Skeletal muscle cell (primary cell): ENCODE measurements around the gene TRIM59.

Experiments used
- DNase-seq: peaks from one replicate; pipeline ENCODE4 v3.0.0-alpha.2; 2010; ENCODE audit warnings: low read depth
- H3K4me3 ChIP-seq: 2 replicates; pipeline ENCODE4 v1.5.1; 2011; ENCODE audit warnings: low read depth, mild to moderate bottlenecking, control low read depth, low read length, moderate library complexity

The TRIM59 gene

GRCh38 chr3:160449636-160450598 is at the start of gene TRIM59:
TRIM59 (minus strand) TSS chr3:160449786; CDS start chr3:160439183, 10,603 bp downstream.
- peak; percentile 88 for DNase-seq
- peak within 1 kb of the TSS; percentile 72 for H3K4me3 ChIP-seq

- H3K4me3 ChIP-seq = no peak overlapping the region
- DNase-seq = no peak
Observed at GRCh38 chr3:160498202-160498601, 48.6 kb upstream of the TRIM59 start.

- H3K4me3 ChIP-seq = no peak overlapping the region
- no peak for DNase-seq
Observed at GRCh38 chr3:160490166-160490565, 40.6 kb upstream of the TRIM59 start.

- H3K4me3 ChIP-seq = no peak overlapping the region
Observed at GRCh38 chr3:160486459-160486869, 36.9 kb upstream of the TRIM59 start.

GRCh38 chr3:160482796-160483195 is 33.2 kb upstream of the TRIM59 start:
- DNase-seq = no peak

More at GRCh38 chr3:160486459-160486869, 36.9 kb upstream of the TRIM59 start:
- DNase-seq = no peak

GRCh38 chr3:160481856-160482255 is 32.3 kb upstream of the TRIM59 start:
- H3K4me3 ChIP-seq = no peak overlapping the region
- no peak for DNase-seq

More at GRCh38 chr3:160482796-160483195, 33.2 kb upstream of the TRIM59 start:
- H3K4me3 ChIP-seq = no peak overlapping the region

- no peak for DNase-seq
- no peak overlapping the region for H3K4me3 ChIP-seq
Observed at GRCh38 chr3:160480931-160481330, 31.3 kb upstream of the TRIM59 start.

- no peak for DNase-seq
- H3K4me3 ChIP-seq = no peak overlapping the region
Observed at GRCh38 chr3:160479376-160479775, 29.8 kb upstream of the TRIM59 start.

GRCh38 chr3:160478338-160478737 is 28.8 kb upstream of the TRIM59 start:
- H3K4me3 ChIP-seq = no peak overlapping the region
- peak; percentile 36 for DNase-seq

- H3K4me3 ChIP-seq = no peak overlapping the region
- DNase-seq = no peak
Observed at GRCh38 chr3:160477750-160478149, 28.2 kb upstream of the TRIM59 start.

GRCh38 chr3:160475884-160476283 is 26.3 kb upstream of the TRIM59 start:
- DNase-seq = no peak
- no peak overlapping the region for H3K4me3 ChIP-seq

- no peak for DNase-seq
Observed at GRCh38 chr3:160475153-160475552, 25.6 kb upstream of the TRIM59 start.

GRCh38 chr3:160474416-160474838 is 24.8 kb upstream of the TRIM59 start:
- H3K4me3 ChIP-seq = no peak overlapping the region
- peak; percentile 64 for DNase-seq

More at GRCh38 chr3:160475153-160475552, 25.6 kb upstream of the TRIM59 start:
- no peak overlapping the region for H3K4me3 ChIP-seq

- no peak overlapping the region for H3K4me3 ChIP-seq
- peak; percentile 96 for DNase-seq
Observed at GRCh38 chr3:160473978-160474377, 24.4 kb upstream of the TRIM59 start.

- peak; percentile 84 for DNase-seq
- no peak overlapping the region for H3K4me3 ChIP-seq
Observed at GRCh38 chr3:160473221-160473620, 23.6 kb upstream of the TRIM59 start.

- H3K4me3 ChIP-seq = no peak overlapping the region
- no peak for DNase-seq
Observed at GRCh38 chr3:160472344-160472743, 22.8 kb upstream of the TRIM59 start.

- no peak for DNase-seq
- H3K4me3 ChIP-seq = no peak overlapping the region
Observed at GRCh38 chr3:160471892-160472291, 22.3 kb upstream of the TRIM59 start.

- no peak for DNase-seq
- H3K4me3 ChIP-seq = no peak overlapping the region
Observed at GRCh38 chr3:160470181-160470580, 20.6 kb upstream of the TRIM59 start.

- no peak overlapping the region for H3K4me3 ChIP-seq
- no peak for DNase-seq
Observed at GRCh38 chr3:160464971-160465370, 15.4 kb upstream of the TRIM59 start.

GRCh38 chr3:160464321-160464720 is 14.7 kb upstream of the TRIM59 start:
- no peak overlapping the region for H3K4me3 ChIP-seq
- no peak for DNase-seq

- DNase-seq = no peak
- H3K4me3 ChIP-seq = no peak overlapping the region
Observed at GRCh38 chr3:160460033-160460432, 10.4 kb upstream of the TRIM59 start.
